CD4-positive, alpha-beta T cell (primary cell): ENCODE data around the gene CRYBG1. TPM values are rescaled to one million over a fixed set of nuclear protein-coding genes. Genes with fewer than 3 reads are reported as not detected.

Experiments used
- ATAC-seq: fragments of 200-7000 bp; cut with Tn5 transposase; one replicate; pipeline ENCODE4 v1.10.0; 2022; ENCODE audit warnings: mild to moderate bottlenecking; ENCODE audit not compliant: poor library complexity
- CTCF ChIA-PET: fragments of 350-600 bp; sonication (Branson Sonifier 250); formaldehyde crosslinking; loops from one replicate; lab custom pipeline; 2021; ENCODE audit warnings: antibody characterized with exemption, inconsistent platforms; lab: Charles Lee
- POLR2A ChIA-PET: fragments of 350-600 bp; sonication (Branson Sonifier 250); formaldehyde crosslinking; loops from one replicate; lab custom pipeline; 2021; ENCODE audit warnings: antibody characterized with exemption, inconsistent platforms; lab: Charles Lee
- DNase-seq, 14 experiments: peaks; one replicate each; pipeline ENCODE4 v3.0.0-alpha.2; 2013 to 2020; ENCODE audit warnings: mixed read lengths in 2 of 14
- H3K27ac ChIP-seq, 2 donors: one replicate each; pipeline versions ENCODE4 v1.5.1 to v1.7.0; 2013; ENCODE audit warnings: low read length in 2 of 2, low read depth in 1 of 2, mild to moderate bottlenecking in 1 of 2
- H3K27me3 ChIP-seq, 2 experiments: 1 replicate in 1 of 2; 2 replicates in 1 of 2; pipeline versions ENCODE4 v1.6.1 to v1.7.0; 2013; ENCODE audit warnings: low read length in 2 of 2, control low read depth in 1 of 2, mild to moderate bottlenecking in 1 of 2, moderate library complexity in 1 of 2; ENCODE audit not compliant: insufficient read depth in 2 of 2, control insufficient read depth in 1 of 2
- H3K36me3 ChIP-seq: one replicate; pipeline ENCODE4 v1.6.1; 2013; ENCODE audit warnings: low read length, control low read depth; ENCODE audit not compliant: insufficient read depth
- H3K4me1 ChIP-seq: one replicate; pipeline ENCODE4 v1.6.1; 2013; ENCODE audit warnings: low read length, control low read depth; ENCODE audit not compliant: insufficient read depth
- H3K4me3 ChIP-seq: one replicate; pipeline ENCODE4 v1.5.1; 2013; ENCODE audit warnings: mild to moderate bottlenecking, low read length, moderate library complexity
- H3K9me3 ChIP-seq, 2 experiments: 1 replicate in 1 of 2; 2 replicates in 1 of 2; pipeline versions ENCODE4 v1.6.1 to v1.7.0; 2013; ENCODE audit warnings: low read length in 2 of 2, mild to moderate bottlenecking in 2 of 2, control low read depth in 1 of 2, moderate library complexity in 1 of 2; ENCODE audit not compliant: control insufficient read depth in 1 of 2, insufficient read depth in 1 of 2
- H3K27ac Mint-ChIP-seq: one replicate; pipeline ENCODE4 v1.8.0; 2020; ENCODE audit warnings: mixed read lengths
- H3K27me3 Mint-ChIP-seq: one replicate; pipeline ENCODE4 v1.8.0; 2021; ENCODE audit warnings: mixed read lengths
- H3K36me3 Mint-ChIP-seq: one replicate; pipeline ENCODE4 v1.8.0; 2021; ENCODE audit warnings: low read depth, mixed read lengths
- H3K4me1 Mint-ChIP-seq: one replicate; pipeline ENCODE4 v1.8.0; 2021; ENCODE audit warnings: low read depth, mixed read lengths
- H3K4me3 Mint-ChIP-seq: one replicate; pipeline ENCODE4 v1.8.0; 2020; ENCODE audit warnings: mild to moderate bottlenecking, mixed read lengths
- H3K9me3 Mint-ChIP-seq: one replicate; pipeline ENCODE4 v1.8.0; 2020; ENCODE audit warnings: mixed read lengths
- intact Hi-C, 2 experiments: fragments of 100-400 bp; cut with DNase I in 1 of 2; cut with micrococcal nuclease in 1 of 2; formaldehyde crosslinking; loops; one replicate each; pipeline versions ENCODE4 v1.15.1 to v1.9.0; 2023 to 2025; cut with DNase I, micrococcal nuclease
- total RNA-seq, 174 experiments: library from RNA in 2 of 174; stranded (reverse) in 2 of 174; gene quantifications; one replicate each; pipeline ENCODE4 v1.2.3 and lab custom pipeline; 2021 to 2026
- TF ChIP-seq, protein P1 (sequence below): fragments of 200-600 bp; IDR thresholded peaks from one replicate; pipeline ENCODE4 v1.8.0; 2022; ENCODE audit warnings: antibody characterized with exemption, mild to moderate bottlenecking

Gene CRYBG1
- total RNA-seq, 2 experiments from 2014 or later = 58.5 to 59.4 TPM

DNA sequence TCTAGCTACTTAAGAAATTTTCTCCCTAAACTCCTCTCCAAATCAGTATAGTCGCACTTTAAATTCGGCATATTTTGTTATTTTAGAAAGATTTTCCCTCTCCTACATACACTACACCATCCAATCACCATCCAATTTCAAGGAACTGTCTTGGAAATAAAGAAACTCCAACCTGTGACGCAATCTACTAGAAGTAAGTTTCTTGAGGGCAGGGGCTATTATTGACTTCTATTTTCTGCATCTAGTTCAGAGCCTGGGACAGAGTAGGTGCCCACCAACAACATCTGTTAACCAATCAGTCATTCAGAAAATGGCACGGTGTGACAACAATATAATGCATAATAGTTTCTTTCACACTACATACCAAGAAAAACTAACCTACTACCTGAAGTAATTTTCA lies 38.6 kb upstream of the CRYBG1 start:
- Mint-ChIP-seq H3K27ac (no peak overlapping the region), H3K4me3 (no peak overlapping the region), H3K9me3 (no peaks in the 10 kb centered on the region), H3K27me3 (peaks cover 4% of the 10 kb centered on the region), H3K36me3 (peaks cover 17% of the 10 kb centered on the region), H3K4me1 (peaks cover 71% of the 10 kb centered on the region)
- DNase-seq = no peak
- Histone ChIP-seq H3K9me3 (no peaks in the 10 kb centered on the region), H3K4me3 (no peak overlapping the region), H3K27me3 (no peaks in the 10 kb centered on the region), H3K36me3 (no peaks in the 10 kb centered on the region), H3K4me1 (peaks cover 22% of the 10 kb centered on the region), H3K27ac (no peak overlapping the region)
- TF ChIP-seq, protein P1, sequence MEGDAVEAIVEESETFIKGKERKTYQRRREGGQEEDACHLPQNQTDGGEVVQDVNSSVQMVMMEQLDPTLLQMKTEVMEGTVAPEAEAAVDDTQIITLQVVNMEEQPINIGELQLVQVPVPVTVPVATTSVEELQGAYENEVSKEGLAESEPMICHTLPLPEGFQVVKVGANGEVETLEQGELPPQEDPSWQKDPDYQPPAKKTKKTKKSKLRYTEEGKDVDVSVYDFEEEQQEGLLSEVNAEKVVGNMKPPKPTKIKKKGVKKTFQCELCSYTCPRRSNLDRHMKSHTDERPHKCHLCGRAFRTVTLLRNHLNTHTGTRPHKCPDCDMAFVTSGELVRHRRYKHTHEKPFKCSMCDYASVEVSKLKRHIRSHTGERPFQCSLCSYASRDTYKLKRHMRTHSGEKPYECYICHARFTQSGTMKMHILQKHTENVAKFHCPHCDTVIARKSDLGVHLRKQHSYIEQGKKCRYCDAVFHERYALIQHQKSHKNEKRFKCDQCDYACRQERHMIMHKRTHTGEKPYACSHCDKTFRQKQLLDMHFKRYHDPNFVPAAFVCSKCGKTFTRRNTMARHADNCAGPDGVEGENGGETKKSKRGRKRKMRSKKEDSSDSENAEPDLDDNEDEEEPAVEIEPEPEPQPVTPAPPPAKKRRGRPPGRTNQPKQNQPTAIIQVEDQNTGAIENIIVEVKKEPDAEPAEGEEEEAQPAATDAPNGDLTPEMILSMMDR = no peak
- ChIA-PET CTCF (no interaction called here), POLR2A (no interaction called here)
- ATAC-seq = no peak
- intact Hi-C loops = loop anchor here in 1 of 2 experiments (5.0 kb wide), 3 partner anchors 190 to 1750 kb away; partner anchors contain the start of gene OSTM1

DNA sequence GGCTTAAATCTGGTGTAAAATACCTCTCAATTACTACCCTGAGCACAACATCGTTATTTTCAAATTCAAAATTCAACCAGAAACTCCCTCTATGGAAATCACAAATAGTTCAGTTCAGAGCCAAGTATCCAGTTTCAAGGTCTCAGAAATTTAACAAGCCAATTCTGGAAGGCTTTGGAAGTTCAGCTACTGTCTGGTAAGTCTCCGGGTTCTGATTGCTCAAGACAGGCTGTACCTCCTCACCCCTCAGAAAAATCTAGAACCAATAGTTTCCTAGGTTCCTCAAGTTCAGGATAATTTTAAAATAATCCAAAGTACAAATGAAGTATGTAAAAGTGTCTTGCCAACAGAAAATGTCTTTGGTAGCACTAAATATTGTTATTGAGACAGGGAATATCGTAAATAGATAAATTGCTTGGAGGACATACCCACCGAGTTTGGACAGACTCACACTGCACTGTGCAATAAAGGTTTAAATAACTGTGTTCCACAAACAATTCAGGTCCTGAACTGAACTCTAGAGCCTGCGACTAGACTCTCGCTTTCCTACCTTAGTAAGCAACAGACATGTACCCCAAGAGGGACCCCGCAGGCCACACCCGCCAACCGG lies 35.7 kb upstream of the CRYBG1 start:
- Histone ChIP-seq H3K27ac (peak overlapping the region; percentile 85 to 91), H3K36me3 (no peaks in the 10 kb centered on the region), H3K9me3 (no peaks in the 10 kb centered on the region), H3K4me1 (peaks cover 22% of the 10 kb centered on the region), H3K4me3 (peak overlapping the region; percentile 92), H3K27me3 (peaks cover 0 to 8% of the 10 kb centered on the region in 2 experiments)
- ChIA-PET CTCF (interaction anchor here (1.3 to 1.5 kb wide), 3 partner anchors 15 to 703 kb away, joined by 3 to 6 read pairs (median 5); partner anchors contain the start of genes CRYBG1 and MTRES1), POLR2A (interaction anchor here (0.5 to 1.9 kb wide), 15 partner anchors 8 to 791 kb away, joined by 3 to 16 read pairs (median 5); partner anchors contain the start of gene CRYBG1)
- ATAC-seq = no peak
- intact Hi-C loops = loop anchor here in 1 of 2 experiments (2.0 to 5.0 kb wide), 8 partner anchors 187 to 1747 kb away; partner anchors contain the start of genes MTRES1, OSTM1, PRDM1 and QRSL1
- DNase-seq = peak in 1 of 14 experiments; percentile 12
- H3K27ac Mint-ChIP-seq = peak overlapping the region; percentile 96
- H3K27me3 Mint-ChIP-seq = peaks cover 13% of the 10 kb centered on the region
- H3K4me1 Mint-ChIP-seq = peaks cover 57% of the 10 kb centered on the region
- TF ChIP-seq, protein P1 = no peak
- no peaks in the 10 kb centered on the region for H3K9me3 Mint-ChIP-seq
- peaks cover 16% of the 10 kb centered on the region for H3K36me3 Mint-ChIP-seq
- H3K4me3 Mint-ChIP-seq = peak overlapping the region; percentile 99

- H3K4me3 ChIP-seq = peak within 1 kb of the TSS; percentile 92
- H3K27me3 ChIP-seq = peaks cover 0 to 12% of the 10 kb centered on the region in 2 experiments
- ChIA-PET CTCF (interaction anchor here (0.7 to 1.5 kb wide), 5 partner anchors 9 to 702 kb away, joined by 3 to 10 read pairs (median 5); partner anchors contain the start of genes CRYBG1 and MTRES1), POLR2A (interaction anchor here (0.5 to 1.9 kb wide), 21 partner anchors 9 to 1466 kb away, joined by 3 to 16 read pairs (median 4); partner anchors contain the start of genes CRYBG1, HACE1 and PREP)
- ATAC-seq (peak; percentile 92), DNase-seq (peak; percentile 98 to 100 (median 100))
- H3K36me3 Mint-ChIP-seq = peaks cover 16% of the 10 kb centered on the region
- TF ChIP-seq, protein P1 = no peak
- H3K27ac Mint-ChIP-seq = peak within 1 kb of the TSS; percentile 96
- H3K4me1 ChIP-seq = peaks cover 22% of the 10 kb centered on the region
- no peaks in the 10 kb centered on the region for H3K9me3 Mint-ChIP-seq
- H3K27ac ChIP-seq = peak within 1 kb of the TSS; percentile 85 to 91
- peaks cover 50% of the 10 kb centered on the region for H3K4me1 Mint-ChIP-seq
- intact Hi-C loops = loop anchor here in 1 of 2 experiments (2.0 to 5.0 kb wide), 5 partner anchors 238 to 1137 kb away; partner anchors contain the start of genes MTRES1, PRDM1, QRSL1 and RTN4IP1
- H3K4me3 Mint-ChIP-seq = peak within 1 kb of the TSS; percentile 99
- H3K36me3 ChIP-seq = no peaks in the 10 kb centered on the region
- peaks cover 19% of the 10 kb centered on the region for H3K27me3 Mint-ChIP-seq
- H3K9me3 ChIP-seq = no peaks in the 10 kb centered on the region
These were observed 35.0 kb upstream of the CRYBG1 start, which contains the start of gene ATG5 for GRCh38 chr6:106325336-106326178. Gene ATG5 (minus strand): TSS chr6:106325760. CDS start chr6:106316208, 9,552 bp downstream.
